HepG2 (cell line): Measurements from ENCODE around the gene B4GALT2. TPM values are rescaled to one million over a fixed set of nuclear protein-coding genes. Genes with fewer than 3 reads are reported as not detected.
A peak's percentile ranks its signal among the peaks of the same experiment; 100 is the strongest.

Experiments used
- ATAC-seq: fragments of 200-7000 bp; cut with Tn5 transposase; 3 replicates; pipeline ENCODE4 v1.9.1; 2020; ENCODE audit warnings: mild to moderate bottlenecking, moderate library complexity
- BruUV-seq: library from RNA; stranded (reverse); fragments of 400-500 nt; replicated peaks from 2 replicates; lab custom pipeline; 2021; lab: Mats Ljungman, UMichigan
- CTCF ChIA-PET: fragments of 300-600 bp; formaldehyde crosslinking; extraction: SDS; loops from one replicate; lab custom pipeline; 2021; ENCODE audit warnings: low total read pairs, inconsistent platforms, low intra/inter-chr PET ratio; lab: Yijun Ruan, JAX
- POLR2A ChIA-PET: fragments of 350-600 bp; sonication (Branson Sonifier 250); formaldehyde crosslinking; loops from one replicate; lab custom pipeline; 2020; ENCODE audit warnings: antibody characterized with exemption, inconsistent platforms; lab: Yijun Ruan, JAX
- DNase-seq: peaks from one replicate; pipeline ENCODE4 v3.0.0-alpha.2; 2015; ENCODE audit warnings: low spot score
- FAIRE-seq: peaks from 3 replicates; lab custom pipeline; 2011; peaks lifted over from hg19 to GRCh38; lab: Jason Lieb, UNC
- H2AFZ ChIP-seq: one replicate; pipeline ENCODE4 v1.6.1; 2011; ENCODE audit warnings: low read length, inconsistent platforms
- H3K27ac ChIP-seq: fragments of 300-600 bp; 3 replicates; pipeline ENCODE4 v1.8.0; 2011; ENCODE audit warnings: mixed run types, mild to moderate bottlenecking, mixed read lengths, low read length, inconsistent platforms; ENCODE audit not compliant: insufficient read depth; ENCODE audit errors: extremely low read length
- H3K27me3 ChIP-seq, 2 experiments: fragments of 200-600 bp in 1 of 2; 2 replicates in 1 of 2; 3 replicates in 1 of 2; pipeline versions ENCODE4 v1.6.0 to v1.8.0; 2011; ENCODE audit warnings: low read length in 2 of 2, mild to moderate bottlenecking in 2 of 2, moderate library complexity in 2 of 2, inconsistent platforms in 1 of 2; ENCODE audit not compliant: insufficient read depth in 2 of 2, control insufficient read depth in 1 of 2
- H3K36me3 ChIP-seq, 2 experiments: fragments of 200-600 bp in 1 of 2; replicated peaks in 1 of 2; 2 replicates in 1 of 2; 3 replicates in 1 of 2; pipeline versions ENCODE4 v1.5.1 to v1.8.0; 2011; ENCODE audit warnings: low read length in 2 of 2, inconsistent platforms in 1 of 2; ENCODE audit not compliant: insufficient read depth in 2 of 2, control insufficient read depth in 1 of 2
- H3K4me1 ChIP-seq: 2 replicates; pipeline ENCODE4 v1.5.1; 2012; ENCODE audit warnings: low read length, inconsistent platforms; ENCODE audit not compliant: insufficient read depth
- H3K4me2 ChIP-seq: 2 replicates; pipeline ENCODE4 v1.6.0; 2011; ENCODE audit warnings: low read depth, low read length, inconsistent platforms
- H3K4me3 ChIP-seq, 3 experiments: fragments of 200-600 bp in 1 of 3; sonication (generic), shearing (Covaris generic) in 1 of 3; replicated peaks in 1 of 3; 2 replicates each; pipeline ENCODE4 v1.5.1; 2011 to 2016; ENCODE audit warnings: low read length in 3 of 3, inconsistent platforms in 2 of 3, low read depth in 2 of 3, mild to moderate bottlenecking in 2 of 3, control low read depth in 1 of 3, mixed read lengths in 1 of 3; ENCODE audit not compliant: insufficient read depth in 1 of 3
- H3K79me2 ChIP-seq: one replicate; pipeline ENCODE4 v1.6.1; 2011; ENCODE audit warnings: low read length, inconsistent platforms; ENCODE audit not compliant: insufficient read depth
- H3K9ac ChIP-seq: 2 replicates; pipeline ENCODE4 v1.6.0; 2011; ENCODE audit warnings: mild to moderate bottlenecking, low read depth, low read length, inconsistent platforms; ENCODE audit not compliant: insufficient read depth
- H3K9me3 ChIP-seq: 2 replicates; pipeline ENCODE4 v1.5.1; 2012; ENCODE audit warnings: mild to moderate bottlenecking, low read length
- H4K20me1 ChIP-seq: 2 replicates; pipeline ENCODE4 v1.6.0; 2011; ENCODE audit warnings: inconsistent platforms, mild to moderate bottlenecking, low read length, moderate library complexity; ENCODE audit not compliant: insufficient read depth
- BRD4 ChIP-seq: sonication (generic); formaldehyde crosslinking; IDR thresholded peaks from 2 replicates; pipeline ENCODE4 v1.4.0; 2020; ENCODE audit warnings: missing genetic modification reagents
- DMAP1 ChIP-seq: IDR thresholded peaks from 2 replicates; pipeline ENCODE4 v1.6.1; 2016
- HCFC1 ChIP-seq: fragments of 150-350 bp; IDR thresholded peaks from 2 replicates; pipeline ENCODE4 v1.6.1; 2014; ENCODE audit warnings: low read depth, low read length
- SIX4 ChIP-seq: sonication (generic); formaldehyde crosslinking; IDR thresholded peaks from 2 replicates; pipeline ENCODE4 v1.4.0; 2020; ENCODE audit warnings: missing genetic modification reagents
- ZNF737 ChIP-seq: sonication (generic); formaldehyde crosslinking; IDR thresholded peaks from 2 replicates; pipeline ENCODE4 v1.5.0; 2020; ENCODE audit warnings: missing genetic modification reagents, mild to moderate bottlenecking, borderline replicate concordance
- WGBS: methylation state at CpG from one replicate; pipeline ENCODE4 v1.1.6; 2017; ENCODE audit warnings: low lambda C conversion rate; 5-methylcytosine and 5-hydroxymethylcytosine counted together
- in situ Hi-C: cut with HindIII; loops from 2 replicates; pipeline ENCODE4 v1.10.0; 2017; ENCODE audit warnings: low pct_unique_long_range_greater_than_20kb; ENCODE audit not compliant: extremely low pct_ligation_motif_present
- intact Hi-C: fragments of 100-400 bp; cut with micrococcal nuclease; formaldehyde crosslinking; loops from one replicate; pipeline ENCODE4 v1.10.0; 2022; ENCODE audit not compliant: unreplicated experiment
- polyA plus RNA-seq, 8 experiments: library from polyadenylated mRNA; depleted of rRNA in 3 of 8; stranded (reverse) in 7 of 8; unstranded in 1 of 8; fragments of >200 nt; fragmentation: Illumina TruSeq in 4 of 8; extraction: Trizol in 4 of 8; gene quantifications; 2 replicates each; pipeline versions ENCODE4 v1.2.1 to v1.2.3, GENCODE V29; 2011 to 2016; ENCODE audit warnings: low read depth in 4 of 8, missing spikeins in 1 of 8, mixed read lengths in 1 of 8; ENCODE audit not compliant: insufficient read depth in 1 of 8
- total RNA-seq, 5 experiments: library from RNA; depleted of rRNA; stranded (reverse); fragments of >200 nt; fragmentation: Illumina TruSeq; extraction: Trizol; gene quantifications; 2 replicates each; pipeline ENCODE4 v1.2.3, GENCODE V29; 2016; ENCODE audit warnings: low read depth in 1 of 5
- TF ChIP-seq, protein P1 (sequence below): sonication (generic); formaldehyde crosslinking; IDR thresholded peaks from 2 replicates; pipeline ENCODE4 v1.4.0; 2020; ENCODE audit warnings: missing genetic modification reagents, borderline replicate concordance

B4GALT2 gene
- total and polyA plus RNA-seq, 2 of the 13 experiments (the other 11 are each of a cell fraction or from before 2014, with no cell fraction given) = 41.9 to 78.0 TPM

DNA sequence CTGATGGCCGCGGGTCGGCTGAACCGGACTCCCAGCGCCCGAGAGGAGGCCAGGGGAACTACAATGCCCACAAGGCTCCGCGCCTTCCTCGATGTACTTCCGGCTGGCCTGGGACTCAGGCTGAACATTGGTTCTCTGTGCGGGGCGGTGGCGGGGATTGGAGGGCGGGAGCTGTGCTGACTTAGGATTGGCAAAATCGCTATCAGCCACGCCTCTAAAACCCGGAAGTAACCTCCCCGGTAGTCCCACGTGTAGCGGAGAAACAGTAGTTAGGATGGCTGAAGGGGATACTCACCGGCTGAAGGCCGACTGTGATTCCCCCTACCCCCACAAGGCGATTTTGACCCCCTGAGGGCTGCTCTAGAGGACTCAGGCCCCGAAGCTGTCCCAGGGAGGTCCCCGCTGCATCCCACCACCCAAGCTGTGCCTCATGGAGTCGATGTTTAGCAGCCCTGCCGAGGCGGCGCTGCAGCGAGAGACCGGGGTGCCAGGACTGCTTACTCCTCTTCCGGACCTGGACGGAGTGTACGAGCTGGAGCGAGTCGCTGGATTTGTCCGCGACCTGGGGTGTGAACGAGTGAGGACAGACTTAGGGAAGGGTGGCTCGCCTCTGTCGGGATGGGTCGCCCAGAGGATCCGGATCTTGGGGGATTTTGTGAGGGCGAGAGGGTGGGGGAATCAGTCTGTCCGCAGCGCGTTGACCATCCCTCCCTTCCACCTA lies 9.1 kb upstream of the B4GALT2 start, which contains the start of gene DPH2 (continued):
- peak; percentile 77; the same call in 1 of the 2 replicates for TF ChIP-seq DMAP1
- peak; percentile 92 for TF ChIP-seq HCFC1

DNA sequence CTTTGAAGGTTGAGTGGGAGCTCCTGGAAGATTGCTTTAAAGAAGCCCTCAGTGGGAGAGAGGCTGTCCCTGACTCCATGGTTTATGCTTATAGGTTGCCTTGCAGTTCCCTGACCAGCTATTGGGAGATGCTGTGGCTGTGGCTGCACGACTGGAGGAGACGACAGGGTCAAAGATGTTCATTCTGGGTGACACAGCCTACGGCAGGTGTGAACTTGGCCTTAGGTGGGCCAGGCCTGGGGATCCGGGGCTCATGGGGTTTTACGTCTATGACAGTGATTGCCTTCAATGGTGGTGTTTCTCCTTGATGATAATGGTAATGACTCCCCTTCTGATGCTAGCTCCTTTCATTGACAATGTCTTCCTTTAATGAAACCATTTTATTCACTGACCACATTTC lies 8.5 kb upstream of the B4GALT2 start:
- POLR2A ChIA-PET = interaction anchor here (0.9 to 1.9 kb wide), 7 partner anchors 8 to 62 kb away, joined by 3 to 10 read pairs (median 5); partner anchors contain the start of genes B4GALT2 and IPO13

More for the DNA sequence above, 8.5 kb upstream of the B4GALT2 start:
- no peak for ATAC-seq
- CTCF ChIA-PET = no interaction called here
- Histone ChIP-seq H3K79me2 (peaks cover 15% of the 10 kb centered on the region), H3K4me1 (peaks cover 22% of the 10 kb centered on the region), H3K9ac (peak overlapping the region; percentile 76), H3K27ac (no peak overlapping the region), H3K27me3 (no peaks in the 10 kb centered on the region), H3K4me3 (peak overlapping the region; percentile 80 to 94 (median 91)), H3K9me3 (no peaks in the 10 kb centered on the region), H3K36me3 (peaks cover 0 to 1% of the 10 kb centered on the region in 2 experiments; a peak in 1 of 5 replicates), H2AFZ (no peak overlapping the region), H3K4me2 (peak overlapping the region; percentile 75), H4K20me1 (no peaks in the 10 kb centered on the region)
- 22% methylated on average over 5 of the region's 5 CpGs for WGBS
- in situ Hi-C loops = no loop called here
- TF ChIP-seq BRD4 (CRISPR knock-in tag) (0 out of 2 replicates have a peak, but pooled peaks have one; percentile 13), ZNF737 (CRISPR knock-in tag) (no peak), SIX4 (CRISPR knock-in tag) (no peak)
- TF ChIP-seq, protein P1, sequence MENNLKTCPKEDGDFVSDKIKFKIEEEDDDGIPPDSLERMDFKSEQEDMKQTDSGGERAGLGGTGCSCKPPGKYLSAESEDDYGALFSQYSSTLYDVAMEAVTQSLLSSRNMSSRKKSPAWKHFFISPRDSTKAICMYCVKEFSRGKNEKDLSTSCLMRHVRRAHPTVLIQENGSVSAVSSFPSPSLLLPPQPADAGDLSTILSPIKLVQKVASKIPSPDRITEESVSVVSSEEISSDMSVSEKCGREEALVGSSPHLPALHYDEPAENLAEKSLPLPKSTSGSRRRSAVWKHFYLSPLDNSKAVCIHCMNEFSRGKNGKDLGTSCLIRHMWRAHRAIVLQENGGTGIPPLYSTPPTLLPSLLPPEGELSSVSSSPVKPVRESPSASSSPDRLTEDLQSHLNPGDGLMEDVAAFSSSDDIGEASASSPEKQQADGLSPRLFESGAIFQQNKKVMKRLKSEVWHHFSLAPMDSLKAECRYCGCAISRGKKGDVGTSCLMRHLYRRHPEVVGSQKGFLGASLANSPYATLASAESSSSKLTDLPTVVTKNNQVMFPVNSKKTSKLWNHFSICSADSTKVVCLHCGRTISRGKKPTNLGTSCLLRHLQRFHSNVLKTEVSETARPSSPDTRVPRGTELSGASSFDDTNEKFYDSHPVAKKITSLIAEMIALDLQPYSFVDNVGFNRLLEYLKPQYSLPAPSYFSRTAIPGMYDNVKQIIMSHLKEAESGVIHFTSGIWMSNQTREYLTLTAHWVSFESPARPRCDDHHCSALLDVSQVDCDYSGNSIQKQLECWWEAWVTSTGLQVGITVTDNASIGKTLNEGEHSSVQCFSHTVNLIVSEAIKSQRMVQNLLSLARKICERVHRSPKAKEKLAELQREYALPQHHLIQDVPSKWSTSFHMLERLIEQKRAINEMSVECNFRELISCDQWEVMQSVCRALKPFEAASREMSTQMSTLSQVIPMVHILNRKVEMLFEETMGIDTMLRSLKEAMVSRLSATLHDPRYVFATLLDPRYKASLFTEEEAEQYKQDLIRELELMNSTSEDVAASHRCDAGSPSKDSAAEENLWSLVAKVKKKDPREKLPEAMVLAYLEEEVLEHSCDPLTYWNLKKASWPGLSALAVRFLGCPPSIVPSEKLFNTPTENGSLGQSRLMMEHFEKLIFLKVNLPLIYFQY (CRISPR knock-in tag) = no peak
- DNase-seq = no peak
- intact Hi-C loops = no loop called here
- no TSS peak for BruUV-seq
- FAIRE-seq = no peak
